GM12878 (cell line): Measurements from ENCODE around the gene HOXB3. TPM values are rescaled to one million over a fixed set of nuclear protein-coding genes. Genes with fewer than 3 reads are reported as not detected.

Experiments used
- ATAC-seq: fragments of 200-7000 bp; cut with Tn5 transposase; 3 replicates; pipeline ENCODE4 v1.9.1; 2020; ENCODE audit warnings: mild to moderate bottlenecking, moderate library complexity
- BruUV-seq: library from RNA; stranded (reverse); fragments of 400-500 nt; replicated peaks from 2 replicates; lab custom pipeline; 2021; lab: Mats Ljungman, UMichigan
- CTCF ChIA-PET: fragments of 300-600 bp; sonication (Branson Sonifier 250); formaldehyde crosslinking; extraction: SDS; loops from one replicate; lab custom pipeline; 2021; ENCODE audit warnings: inconsistent platforms; lab: Yijun Ruan, JAX
- POLR2A ChIA-PET: fragments of 350-600 bp; formaldehyde crosslinking; extraction: SDS; loops from one replicate; lab custom pipeline; 2021; ENCODE audit warnings: inconsistent platforms; lab: Charles Lee
- RAD21 ChIA-PET: fragments of 300-600 bp; sonication (Branson Sonifier 250); formaldehyde crosslinking; loops from one replicate; lab custom pipeline; 2023; ENCODE audit warnings: antibody characterized with exemption; ENCODE audit not compliant: unreplicated experiment; lab: Charles Lee
- SMC1A ChIA-PET: fragments of 300-600 bp; sonication (Branson Sonifier 250); formaldehyde crosslinking; loops from one replicate; lab custom pipeline; 2023; ENCODE audit not compliant: unreplicated experiment, uncharacterized antibody; lab: Charles Lee
- DNase-seq: peaks from one replicate; pipeline ENCODE4 v3.0.0-alpha.2; 2011; ENCODE audit warnings: low read depth, low spot score
- FAIRE-seq: peaks from 3 replicates; lab custom pipeline; 2011; peaks lifted over from hg19 to GRCh38; lab: Jason Lieb, UNC
- H2AFZ ChIP-seq: 2 replicates; pipeline ENCODE4 v1.6.0; 2011; ENCODE audit warnings: low read depth, low read length, control low read depth; ENCODE audit not compliant: control insufficient read depth
- H3K27ac ChIP-seq: 2 replicates; pipeline ENCODE4 v1.5.1; 2011; ENCODE audit warnings: control low read depth; ENCODE audit not compliant: control insufficient read depth, insufficient read depth
- H3K27me3 ChIP-seq, 2 experiments: replicated peaks in 1 of 2; 2 replicates each; pipeline versions ENCODE4 v1.6.0 to v1.6.1; 2011; ENCODE audit warnings: low read length in 1 of 2; ENCODE audit not compliant: control insufficient read depth in 2 of 2, insufficient read depth in 2 of 2
- H3K36me3 ChIP-seq, 2 experiments: 2 replicates each; pipeline ENCODE4 v1.5.1; 2011; ENCODE audit warnings: low read length in 1 of 2; ENCODE audit not compliant: control insufficient read depth in 2 of 2, insufficient read depth in 2 of 2
- H3K4me1 ChIP-seq: 2 replicates; pipeline ENCODE4 v1.6.1; 2011; ENCODE audit warnings: mild to moderate bottlenecking, low read length, moderate library complexity, mixed read lengths; ENCODE audit not compliant: control insufficient read depth, insufficient read depth
- H3K4me2 ChIP-seq: 2 replicates; pipeline ENCODE4 v1.6.0; 2011; ENCODE audit warnings: control low read depth; ENCODE audit not compliant: control insufficient read depth, insufficient read depth
- H3K4me3 ChIP-seq: fragments of 200-600 bp; sonication (generic); 2 replicates; pipeline ENCODE4 v1.5.1; 2016
- H3K79me2 ChIP-seq: 2 replicates; pipeline ENCODE4 v1.6.0; 2011; ENCODE audit warnings: low read length; ENCODE audit not compliant: control insufficient read depth, insufficient read depth
- H3K9ac ChIP-seq: 2 replicates; pipeline ENCODE4 v1.8.0; 2011; ENCODE audit warnings: low read length, control low read depth, mixed read lengths; ENCODE audit not compliant: control insufficient read depth, insufficient read depth
- H3K9me3 ChIP-seq: replicated peaks from 3 replicates; pipeline ENCODE4 v1.5.1; 2011; ENCODE audit warnings: mild to moderate bottlenecking, low read length; ENCODE audit not compliant: control insufficient read depth, insufficient read depth
- H4K20me1 ChIP-seq: 2 replicates; pipeline ENCODE4 v1.6.0; 2011; ENCODE audit not compliant: control insufficient read depth, insufficient read depth
- IKZF2 ChIP-seq, 2 experiments: fragments of 450-650 bp; IDR thresholded peaks; 2 replicates each; pipeline ENCODE4 v1.6.1; 2017; ENCODE audit warnings: mild to moderate bottlenecking in 2 of 2, moderate library complexity in 2 of 2
- NFYA ChIP-seq: IDR thresholded peaks from 2 replicates; pipeline ENCODE4 v1.6.1; 2011; ENCODE audit warnings: low read depth, mild to moderate bottlenecking, low read length, improper control_type of control experiment, borderline replicate concordance
- NR2C1 ChIP-seq: fragments of 450-650 bp; IDR thresholded peaks from 2 replicates; pipeline ENCODE4 v1.6.1; 2017; ENCODE audit warnings: antibody characterized with exemption, mild to moderate bottlenecking, moderate library complexity
- PAX8 ChIP-seq: fragments of 450-650 bp; IDR thresholded peaks from 2 replicates; pipeline ENCODE4 v1.6.1; 2017; ENCODE audit warnings: mild to moderate bottlenecking, moderate library complexity
- SIX5 ChIP-seq: IDR thresholded peaks from 2 replicates; pipeline ENCODE4 v1.6.1; 2011; ENCODE audit warnings: mild to moderate bottlenecking, low read depth, low read length, moderate library complexity; ENCODE audit not compliant: severe bottlenecking
- SP1 ChIP-seq: IDR thresholded peaks from one replicate; pipeline ENCODE4 v1.6.1; 2011; ENCODE audit warnings: low read depth, low read length
- SREBF1 ChIP-seq: IDR thresholded peaks from 2 replicates; pipeline ENCODE4 v1.6.1; 2012; ENCODE audit warnings: mild to moderate bottlenecking, low read length
- SUZ12 ChIP-seq: fragments of 200-600 bp; sonication (generic); IDR thresholded peaks from one replicate; pipeline ENCODE4 v1.6.1; 2018; ENCODE audit warnings: antibody characterized with exemption, mild to moderate bottlenecking; ENCODE audit not compliant: unreplicated experiment
- YY1 ChIP-seq: IDR thresholded peaks from 2 replicates; pipeline ENCODE4 v1.6.1; 2011; ENCODE audit warnings: low read depth, mild to moderate bottlenecking, low read length
- WGBS: methylation state at CpG from one replicate; pipeline ENCODE4 v1.1.6; 2016; ENCODE audit warnings: low lambda C conversion rate; ENCODE audit not compliant: insufficient replicate concordance, insufficient coverage; ENCODE audit errors: missing lambda C conversion rate; 5-methylcytosine and 5-hydroxymethylcytosine counted together
- in situ Hi-C: fragments of 300-500 bp; cut with MboI; formaldehyde crosslinking; loops from 9 replicates; pipeline ENCODE4 v1.14.3; 2018; ENCODE audit warnings: mixed read lengths
- intact Hi-C: fragments of 100-400 bp; cut with micrococcal nuclease; formaldehyde crosslinking; loops from one replicate; pipeline ENCODE4 v1.14.2; 2022; ENCODE audit not compliant: unreplicated experiment
- polyA plus RNA-seq, 11 experiments: library from polyadenylated mRNA; depleted of rRNA in 4 of 11; unstranded in 6 of 11; stranded (reverse) in 5 of 11; fragments of >200 nt; fragmentation: Nextera tagmentation in 4 of 11; fragmentation: Illumina TruSeq in 1 of 11; extraction: Ambion mirVana in 4 of 11; extraction: Trizol in 1 of 11; gene quantifications; 1 replicate in 1 of 11; 2 replicates in 10 of 11; pipeline versions ENCODE4 v1.2.1 to v1.2.3, GENCODE V29; 2011 to 2016; ENCODE audit warnings: inconsistent platforms in 2 of 11, missing spikeins in 2 of 11, low read depth in 1 of 11
- total RNA-seq, 4 experiments: library from RNA; depleted of rRNA in 3 of 4; stranded (reverse); fragments of >200 nt in 3 of 4; fragmentation: Illumina TruSeq in 1 of 4; extraction: Trizol in 1 of 4; gene quantifications; 2 replicates each; pipeline versions ENCODE4 v1.2.1 to v1.2.3, GENCODE V29; 2013 to 2021

HOXB3 gene
- total and polyA plus RNA-seq, 10 of the 15 experiments (the other 5 are each of a cell fraction or from before 2014, with no cell fraction given) = 0.19 to 7.7 (median 2.9) TPM

- Histone ChIP-seq H3K79me2 (no peaks in the 10 kb centered on the region), H3K4me1 (no peaks in the 10 kb centered on the region), H4K20me1 (no peaks in the 10 kb centered on the region), H3K27me3 (peaks cover 38 to 42% of the 10 kb centered on the region in 2 experiments), H3K4me3 (peak overlapping the region; percentile 65; the same call in 1 of the 2 replicates), H3K36me3 (no peaks in the 10 kb centered on the region; a peak in 1 of 4 replicates), H3K9me3 (no peaks in the 10 kb centered on the region), H3K27ac (no peak overlapping the region), H2AFZ (no peak overlapping the region), H3K9ac (no peak overlapping the region), H3K4me2 (peak overlapping the region; percentile 79)
- CTCF ChIA-PET = interaction anchor here (0.8 to 3.7 kb wide), 6 partner anchors 12 to 599 kb away, joined by 3 to 16 read pairs (median 6); no protein-coding TSS in a partner anchor
- SMC1A ChIA-PET = no interaction called here
- no peak for TF ChIP-seq IKZF2 (IDR thresholded peaks at IDR 0.05)
- peak; percentile 47 for TF ChIP-seq SUZ12
- POLR2A ChIA-PET = interaction anchor here (0.6 to 1.8 kb wide), 2 partner anchors 15 kb away, joined by 3 to 5 read pairs; no protein-coding TSS in a partner anchor
- 15% methylated on average over 29 of the region's 66 CpGs for WGBS
- BruUV-seq = no TSS peak
- intact Hi-C loops (no loop called here), in situ Hi-C loops (loop anchor here (10.0 kb wide), 1 partner anchor 780 kb away; the partner anchor contains the start of gene SCRN2)
- peak; percentile 44 for ATAC-seq
- DNase-seq = no peak
- RAD21 ChIA-PET = interaction anchor here (1.0 to 1.4 kb wide), 3 partner anchors 12 to 600 kb away, joined by 3 to 4 read pairs (median 4); no protein-coding TSS in a partner anchor
- no peak for FAIRE-seq
Observed at GRCh38 chr17:48624544-48625494, 34.8 kb upstream of the HOXB3 start.

GRCh38 chr17:48624118-48624517 lies 34.1 kb upstream of the HOXB3 start:
- Histone ChIP-seq H3K4me3 (no peak overlapping the region), H3K9ac (no peak overlapping the region), H2AFZ (no peak overlapping the region), H3K27ac (no peak overlapping the region), H3K9me3 (no peaks in the 10 kb centered on the region), H3K4me1 (no peaks in the 10 kb centered on the region), H3K27me3 (peaks cover 40 to 47% of the 10 kb centered on the region in 2 experiments), H3K4me2 (no peak overlapping the region), H3K36me3 (no peaks in the 10 kb centered on the region; a peak in 1 of 4 replicates), H3K79me2 (no peaks in the 10 kb centered on the region), H4K20me1 (no peaks in the 10 kb centered on the region)
- CTCF ChIA-PET = interaction anchor here (0.8 to 3.7 kb wide), 5 partner anchors 8 to 544 kb away, joined by 3 to 15 read pairs (median 5); no protein-coding TSS in a partner anchor
- FAIRE-seq (no peak), DNase-seq (no peak), ATAC-seq (no peak)
- 87% methylated on average over 5 of the region's 5 CpGs for WGBS
- SMC1A ChIA-PET = no interaction called here
- TF ChIP-seq PAX8 (no peak), SP1 (no peak), SIX5 (no peak), SREBF1 (no peak), NR2C1 (no peak), YY1 (no peak), NFYA (no peak)
- intact Hi-C loops (no loop called here), in situ Hi-C loops (loop anchor here (10.0 kb wide), 1 partner anchor 779 kb away; the partner anchor contains the start of gene SCRN2)
- RAD21 ChIA-PET = interaction anchor here (1.6 kb wide), 1 partner anchor 15 kb away, joined by 4 read pairs; no protein-coding TSS in a partner anchor
- no TSS peak for BruUV-seq
- POLR2A ChIA-PET = interaction anchor here (1.8 kb wide), 1 partner anchor 15 kb away, joined by 5 read pairs; no protein-coding TSS in a partner anchor
